LNCaP clone FGC (cell line): Measurements from ENCODE around the gene CDCA8.

Experiments
- DNase-seq: peaks from one replicate; pipeline ENCODE4 v3.0.0-alpha.2; 2011; ENCODE audit warnings: low read depth
- H3K4me3 ChIP-seq: 2 replicates; pipeline ENCODE4 v1.5.1; 2011; ENCODE audit warnings: mild to moderate bottlenecking, low read depth, low read length, control low read depth
- CTCF ChIP-seq: IDR thresholded peaks from 2 replicates; pipeline ENCODE4 v1.5.1; 2012; ENCODE audit warnings: mild to moderate bottlenecking; ENCODE audit not compliant: control insufficient read depth, insufficient read depth; ENCODE audit errors: extremely low read depth

CDCA8 gene

GRCh38 chr1:37692078-37692833 is at the start of gene CDCA8:
CDCA8 (plus strand) TSS chr1:37692516; CDS start chr1:37692691, 175 bp downstream.
- TF ChIP-seq CTCF: peak; percentile 77
- peak within 1 kb of the TSS; percentile 98 for H3K4me3 ChIP-seq
- peak; percentile 93 for DNase-seq

GRCh38 chr1:37647281-37647680 is 45.0 kb upstream of the CDCA8 start:
- no peak for TF ChIP-seq CTCF
- no peak for DNase-seq
- H3K4me3 ChIP-seq: no peak overlapping the region

- no peak for TF ChIP-seq CTCF
- DNase-seq: no peak
- no peak overlapping the region for H3K4me3 ChIP-seq
Measured at GRCh38 chr1:37650173-37650572, 42.1 kb upstream of the CDCA8 start.

GRCh38 chr1:37650721-37651120 is 41.6 kb upstream of the CDCA8 start:
- H3K4me3 ChIP-seq: no peak overlapping the region
- no peak for DNase-seq
- no peak for TF ChIP-seq CTCF

- H3K4me3 ChIP-seq: no peak overlapping the region
- TF ChIP-seq CTCF: no peak
- DNase-seq: no peak
Measured at GRCh38 chr1:37651803-37652202, 40.5 kb upstream of the CDCA8 start.

- H3K4me3 ChIP-seq: no peak overlapping the region
- no peak for DNase-seq
- TF ChIP-seq CTCF: no peak
Measured at GRCh38 chr1:37652976-37653375, 39.3 kb upstream of the CDCA8 start.

- TF ChIP-seq CTCF: no peak
- no peak overlapping the region for H3K4me3 ChIP-seq
- DNase-seq: peak; percentile 14
Measured at GRCh38 chr1:37653906-37654305, 38.4 kb upstream of the CDCA8 start.
